NCI-H128 (cell line): ENCODE measurements around the gene OR7D4.
"Not testable (repeated sequence)": the region's sequence is repeated elsewhere in the genome, so short reads cannot be mapped to it uniquely, and the experiment has no call there.

Experiments used
- DNase-seq: peaks from one replicate; lab custom pipeline; 2025; ENCODE audit not compliant: unreplicated experiment; lab: John Stamatoyannopoulos, UW

OR7D4 gene

DNA sequence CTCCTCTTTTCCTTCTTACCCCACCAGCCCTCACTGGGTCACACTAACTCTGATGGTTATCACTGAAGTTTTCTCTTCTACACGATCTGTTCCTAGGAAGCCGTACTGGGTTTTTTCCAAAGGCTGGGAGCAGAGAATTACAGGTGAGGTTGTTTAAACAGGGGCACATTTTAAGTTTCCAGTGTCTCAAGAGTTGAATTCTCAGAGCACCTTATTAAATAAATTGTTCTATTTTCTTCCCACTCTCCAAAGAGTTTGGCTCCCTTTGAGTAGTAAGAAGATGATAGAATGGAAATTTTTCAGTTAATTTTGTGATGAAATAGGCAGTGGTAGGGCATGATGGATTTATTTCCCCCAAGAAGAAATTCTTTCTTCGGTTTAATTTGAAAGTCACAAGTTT lies at the start of gene OR7D4:
Gene OR7D4 (minus strand): TSS at position 101 of the 400 bp plus-strand sequence. CDS start 4,752 bp downstream, outside the sequence.
- DNase-seq, result no peak

- DNase-seq, result no peak
These were observed 31.8 kb upstream of the OR7D4 start for GRCh38 chr19:9251236-9251635.

DNA sequence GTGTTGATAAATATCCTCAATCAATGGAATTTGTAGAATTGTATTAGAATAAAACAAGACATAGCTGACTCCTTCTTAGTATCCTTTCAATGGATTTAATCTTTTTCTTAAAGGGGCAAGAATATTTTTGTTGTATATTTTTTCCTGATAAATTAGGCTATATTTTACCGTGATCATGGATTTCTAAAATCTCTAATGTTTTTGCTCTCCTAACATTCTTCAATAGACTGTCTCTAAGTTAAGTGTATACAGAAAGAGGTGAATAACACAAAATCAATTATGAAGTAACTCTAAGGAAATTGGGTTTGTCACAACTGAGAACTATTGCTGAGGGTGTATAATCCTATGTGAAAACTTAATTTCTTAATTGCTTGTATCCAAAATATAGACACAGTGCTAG lies 31.2 kb upstream of the OR7D4 start, which contains the start of gene OR7E24:
Gene OR7E24 (plus strand): TSS at position 301 of the 400 bp plus-strand sequence. CDS start 114 bp downstream, outside the sequence.
- no peak for DNase-seq

GRCh38 chr19:9205501-9206113 lies 13.8 kb downstream of the OR7D4 start:
- DNase-seq, result no peak

DNA sequence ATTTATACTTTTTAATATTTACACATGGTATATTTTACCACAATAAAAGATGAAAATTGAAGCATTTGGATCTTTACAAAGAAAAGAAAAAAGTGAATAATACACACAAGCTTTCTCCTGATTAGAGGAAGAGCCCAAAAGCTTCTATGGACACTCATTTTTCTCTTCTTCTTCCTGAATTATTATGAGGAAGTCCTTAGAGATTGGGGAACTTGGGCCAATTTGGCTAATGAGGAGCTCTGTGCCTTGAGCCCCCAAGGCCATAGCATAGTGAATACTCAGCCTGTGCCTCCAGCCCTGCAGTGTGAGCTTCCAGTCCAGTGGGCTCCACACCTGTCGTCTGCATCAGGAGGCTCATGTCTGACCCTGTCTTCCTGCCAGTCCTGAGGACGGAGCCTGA lies 21.3 kb downstream of the OR7D4 start:
- DNase-seq, result not testable (repeated sequence)

GRCh38 chr19:9189535-9189934 lies 29.9 kb downstream of the OR7D4 start:
- no peak for DNase-seq

- no peak for DNase-seq
These were observed 32.2 kb downstream of the OR7D4 start for GRCh38 chr19:9187191-9187590.

DNA sequence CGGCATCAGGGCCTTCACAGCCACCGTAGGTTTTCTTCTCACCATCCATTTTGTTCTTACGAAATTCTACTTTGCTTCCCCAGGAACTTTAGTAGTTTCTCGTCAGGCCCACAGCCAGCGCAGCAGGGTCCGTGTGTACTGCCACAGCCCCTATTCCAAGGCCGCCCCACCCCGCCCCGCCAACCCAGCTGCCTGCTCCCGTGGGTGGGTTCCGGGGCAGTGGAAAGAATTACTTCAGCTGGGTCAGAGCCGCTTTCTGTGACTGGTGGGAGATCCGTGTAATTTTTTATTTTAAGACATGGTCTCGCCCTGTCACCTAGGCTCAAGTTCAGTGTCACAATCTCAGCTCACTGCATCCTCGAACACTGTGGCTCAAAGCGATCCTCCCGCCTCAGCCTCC lies 36.4 kb downstream of the OR7D4 start:
- DNase-seq, result no peak

- DNase-seq, result no peak
These were observed 40.5 kb downstream of the OR7D4 start, which contains the start of gene OR7D2 for GRCh38 chr19:9178901-9179300. OR7D2 (plus strand) TSS chr19:9178979; CDS start chr19:9185782, 6,803 bp downstream.

DNA sequence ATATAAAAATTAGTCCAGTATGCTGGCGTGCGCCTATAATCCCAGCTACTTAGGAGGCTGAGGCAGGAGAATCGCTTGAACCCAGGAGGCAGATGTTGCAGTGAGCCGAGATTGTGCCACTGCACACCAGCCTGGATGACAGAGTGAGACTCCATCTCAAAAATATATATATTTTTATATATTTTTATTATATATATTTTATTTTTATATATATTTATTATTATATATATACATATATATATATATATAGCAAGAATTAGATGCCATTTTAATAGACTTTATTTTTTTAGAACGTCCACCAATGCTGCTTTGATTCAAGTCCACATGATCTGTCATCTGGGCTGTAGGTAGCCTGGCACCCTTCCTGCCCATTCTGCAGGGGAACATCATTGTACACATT lies 44.1 kb downstream of the OR7D4 start:
- DNase-seq, result no peak

- DNase-seq, result no peak
These were observed 47.9 kb downstream of the OR7D4 start for GRCh38 chr19:9171393-9171991.

- DNase-seq, result no peak
These were observed 52.5 kb downstream of the OR7D4 start for GRCh38 chr19:9166846-9167245.

DNA sequence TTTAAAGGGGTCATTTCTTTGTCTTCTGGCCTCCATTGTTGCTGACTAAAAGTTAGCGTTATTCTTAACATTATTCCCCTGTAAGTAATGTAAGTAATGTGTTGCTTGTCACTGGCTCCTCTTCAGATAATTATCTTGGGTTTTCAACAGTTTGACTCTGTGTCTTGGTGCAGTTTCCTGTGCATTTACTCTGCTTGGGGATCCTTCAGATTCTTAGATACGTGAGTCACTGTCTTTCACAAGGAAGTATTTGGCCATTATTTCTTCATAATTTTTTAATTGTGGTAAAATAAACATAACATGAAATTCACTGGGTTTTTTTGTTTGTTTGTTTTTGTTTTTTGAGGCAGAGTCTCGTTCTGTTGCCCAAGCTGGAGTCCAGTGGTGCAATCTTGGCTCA lies 54.1 kb downstream of the OR7D4 start:
- DNase-seq, result no peak

- no peak for DNase-seq
These were observed 58.0 kb downstream of the OR7D4 start for GRCh38 chr19:9161427-9161826.
